ENCODE data around the gene EI24.

GRCh38 chr11:125532668-125533067, 36.6 kb upstream of the EI24 start:
- no peak for TF ChIP-seq CTCF (IDR thresholded peaks at IDR 0.05; ENCODE audit: low read depth, low read length, poor library complexity, severe bottlenecking)
- no peak for TF ChIP-seq EZH2phosphoT487 (IDR thresholded peaks at IDR 0.05; ENCODE audit: borderline replicate concordance, low read length)

All from DOHH2 (cell line).